ENCODE measurements around the gene UROS.

DNA sequence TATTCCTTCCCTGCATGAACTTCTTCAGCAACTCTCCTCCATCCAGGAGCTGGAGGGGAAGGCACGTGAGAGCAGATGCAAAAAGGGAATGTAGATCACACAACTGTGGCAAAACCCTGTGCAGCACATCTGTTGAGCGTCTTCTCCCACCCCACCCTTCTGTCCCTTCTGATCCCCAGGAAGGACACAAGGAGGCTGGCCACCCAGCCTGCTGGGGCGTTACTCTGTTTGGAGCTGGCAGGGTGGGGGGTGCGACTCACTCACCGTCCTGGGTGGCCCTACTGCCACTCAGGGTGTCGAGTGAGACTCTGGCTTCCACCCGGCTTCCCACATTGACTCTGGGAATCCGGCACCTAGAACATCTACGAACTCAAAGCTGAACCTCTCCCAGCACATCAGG lies 37.3 kb downstream of the UROS start:
- TF ChIP-seq CTCF (IDR thresholded peaks at IDR 0.05; ENCODE audit: low read depth, low read length) (no peak), EZH2phosphoT487 (IDR thresholded peaks at IDR 0.05; ENCODE audit: low read depth) (no peak)

Measured in OCI-LY3 (cell line).